IMR-90 (cell line): ENCODE measurements around the gene MFSD12. TPM values are rescaled to one million over a fixed set of nuclear protein-coding genes. Genes with fewer than 3 reads are reported as not detected.

Experiments
- ATAC-seq: fragments of 200-7000 bp; cut with Tn5 transposase; 2 replicates; pipeline ENCODE4 v1.9.1; 2020; ENCODE audit warnings: low read depth, mild to moderate bottlenecking, moderate library complexity
- BruUV-seq: library from RNA; stranded (reverse); fragments of 400-500 nt; replicated peaks from 2 replicates; lab custom pipeline; 2021; lab: Mats Ljungman, UMichigan
- CTCF ChIA-PET: fragments of 300-600 bp; formaldehyde crosslinking; extraction: SDS; loops from one replicate; lab custom pipeline; 2021; ENCODE audit warnings: antibody characterized with exemption; lab: Yijun Ruan, JAX
- POLR2A ChIA-PET: fragments of 300-600 bp; sonication (Branson Sonifier 250); formaldehyde crosslinking; loops from one replicate; lab custom pipeline; 2022; ENCODE audit warnings: antibody characterized with exemption; ENCODE audit not compliant: unreplicated experiment; lab: Charles Lee
- DNase-seq: peaks from one replicate; pipeline ENCODE4 v3.0.0; 2013
- H2AFZ ChIP-seq: replicated peaks from 2 replicates; pipeline ENCODE3; 2013; ENCODE audit warnings: low read length, mild to moderate bottlenecking; ENCODE audit not compliant: poor library complexity
- H2AK5ac ChIP-seq: 2 replicates; pipeline ENCODE4 v1.6.1; 2013; ENCODE audit warnings: low read depth, low read length, inconsistent platforms
- H2AK9ac ChIP-seq: replicated peaks from 2 replicates; pipeline ENCODE3; 2013; ENCODE audit warnings: mild to moderate bottlenecking, low read depth, low read length, moderate library complexity; ENCODE audit not compliant: poor library complexity
- H2BK120ac ChIP-seq: 2 replicates; pipeline ENCODE4 v1.6.1; 2013; ENCODE audit warnings: low read depth, low read length, inconsistent platforms
- H2BK15ac ChIP-seq: 3 replicates; pipeline ENCODE4 v1.6.1; 2013; ENCODE audit warnings: low read depth, low read length, inconsistent platforms
- H2BK20ac ChIP-seq: 2 replicates; pipeline ENCODE4 v1.6.1; 2013; ENCODE audit warnings: low read depth, mild to moderate bottlenecking, inconsistent platforms, low read length, moderate library complexity
- H2BK5ac ChIP-seq: 2 replicates; pipeline ENCODE4 v1.6.1; 2013; ENCODE audit warnings: mild to moderate bottlenecking, low read depth, low read length, inconsistent platforms; ENCODE audit not compliant: poor library complexity, severe bottlenecking
- H3K14ac ChIP-seq: replicated peaks from 2 replicates; pipeline ENCODE4 v1.6.1; 2013; ENCODE audit warnings: low read depth, low read length, inconsistent platforms
- H3K18ac ChIP-seq: 2 replicates; pipeline ENCODE4 v1.6.1; 2013; ENCODE audit warnings: low read depth, low read length, control low read depth
- H3K23ac ChIP-seq: 2 replicates; pipeline ENCODE4 v1.6.1; 2013; ENCODE audit warnings: low read depth, low read length, inconsistent platforms
- H3K27ac ChIP-seq: 2 replicates; pipeline ENCODE4 v1.5.1; 2013; ENCODE audit warnings: mild to moderate bottlenecking, control low read depth, low read length; ENCODE audit not compliant: insufficient read depth
- H3K27me3 ChIP-seq: 2 replicates; pipeline ENCODE4 v1.6.1; 2013; ENCODE audit warnings: low read length; ENCODE audit not compliant: control insufficient read depth, insufficient read depth
- H3K36me3 ChIP-seq: 2 replicates; pipeline ENCODE4 v1.6.1; 2013; ENCODE audit warnings: low read length, mixed read lengths; ENCODE audit not compliant: control insufficient read depth, insufficient read depth
- H3K4ac ChIP-seq: 2 replicates; pipeline ENCODE4 v1.6.1; 2013; ENCODE audit warnings: low read depth, low read length, inconsistent platforms
- H3K4me1 ChIP-seq: 2 replicates; pipeline ENCODE4 v1.6.1; 2013; ENCODE audit warnings: low read length, mixed read lengths; ENCODE audit not compliant: control insufficient read depth, insufficient read depth
- H3K4me2 ChIP-seq: 2 replicates; pipeline ENCODE4 v1.6.1; 2013; ENCODE audit warnings: low read depth, mild to moderate bottlenecking, control low read depth, low read length, moderate library complexity
- H3K4me3 ChIP-seq: 2 replicates; pipeline ENCODE4 v1.5.1; 2013; ENCODE audit warnings: low read depth, mild to moderate bottlenecking, control low read depth, low read length, moderate library complexity; ENCODE audit not compliant: insufficient read depth
- H3K56ac ChIP-seq: 2 replicates; pipeline ENCODE4 v1.6.1; 2013; ENCODE audit warnings: low read length, inconsistent platforms; ENCODE audit not compliant: insufficient read depth; ENCODE audit errors: extremely low read depth
- H3K79me1 ChIP-seq, 2 experiments: 2 replicates each; pipeline ENCODE4 v1.6.1; 2013; ENCODE audit warnings: low read length in 2 of 2, inconsistent platforms in 1 of 2, low read depth in 1 of 2
- H3K9ac ChIP-seq: 2 replicates; pipeline ENCODE4 v1.6.1; 2013; ENCODE audit warnings: low read depth, low read length, control low read depth
- H3K9me1 ChIP-seq: 2 replicates; pipeline ENCODE4 v1.6.1; 2013; ENCODE audit warnings: low read length, inconsistent platforms; ENCODE audit not compliant: insufficient read depth
- H3K9me3 ChIP-seq: 2 replicates; pipeline ENCODE4 v1.6.1; 2013; ENCODE audit warnings: low read length; ENCODE audit not compliant: control insufficient read depth, insufficient read depth
- H4K20me1 ChIP-seq: 2 replicates; pipeline ENCODE4 v1.6.1; 2013; ENCODE audit warnings: low read length, inconsistent platforms; ENCODE audit not compliant: insufficient read depth
- H4K5ac ChIP-seq: 2 replicates; pipeline ENCODE4 v1.6.1; 2013; ENCODE audit warnings: mild to moderate bottlenecking, low read depth, low read length, control low read depth
- H4K8ac ChIP-seq, 2 experiments: 2 replicates each; pipeline ENCODE4 v1.6.1; 2013; ENCODE audit warnings: low read depth in 2 of 2, low read length in 2 of 2, control low read depth in 1 of 2, inconsistent platforms in 1 of 2
- H4K91ac ChIP-seq: 2 replicates; pipeline ENCODE4 v1.6.1; 2013; ENCODE audit warnings: low read depth, low read length, inconsistent platforms; ENCODE audit not compliant: insufficient read depth
- BHLHE40 ChIP-seq: fragments of 150-350 bp; IDR thresholded peaks from 2 replicates; pipeline ENCODE4 v1.6.1; 2016; ENCODE audit warnings: mild to moderate bottlenecking, low read depth, low read length
- CHD1 ChIP-seq: IDR thresholded peaks from 2 replicates; pipeline ENCODE4 v1.6.1; 2012; ENCODE audit warnings: low read depth, low read length, improper control_type of control experiment
- MAFK ChIP-seq: IDR thresholded peaks from 2 replicates; pipeline ENCODE4 v1.6.1; 2012; ENCODE audit warnings: low read depth, low read length, improper control_type of control experiment
- WGBS, 2 experiments: methylation state at CpG; one replicate each; pipeline versions ENCODE4 v1.1.5 to v1.1.7; 2013; ENCODE audit warnings: missing lambda C conversion rate in 2 of 2; ENCODE audit not compliant: insufficient read length in 1 of 2; ENCODE audit errors: extremely low coverage in 2 of 2; 5-methylcytosine and 5-hydroxymethylcytosine counted together
- dilution Hi-C: fragments of 300-500 bp; cut with HindIII; formaldehyde crosslinking; loops from one replicate; pipeline ENCODE4 v1.14.3; 2018; ENCODE audit warnings: low sequenced_read_pairs; ENCODE audit not compliant: unreplicated experiment
- in situ Hi-C: fragments of 300-500 bp; cut with MboI; formaldehyde crosslinking; loops from 3 replicates; pipeline ENCODE4 v1.14.3; 2019; ENCODE audit warnings: low sequenced_read_pairs, inconsistent platforms, mixed read lengths
- intact Hi-C: fragments of 100-400 bp; cut with micrococcal nuclease; formaldehyde crosslinking; loops from 2 replicates; pipeline ENCODE4 v1.10.0; 2022
- polyA plus RNA-seq, 3 experiments: library from polyadenylated mRNA; depleted of rRNA; stranded (reverse); fragments of >200 nt; gene quantifications; 2 replicates each; pipeline ENCODE4 v1.2.3, GENCODE V29; 2012; ENCODE audit warnings: low replicate concordance in 1 of 3
- total RNA-seq: library from RNA; depleted of rRNA; stranded (reverse); fragments of >200 nt; gene quantifications from 2 replicates; pipeline ENCODE4 v1.2.3, GENCODE V29; 2012

The MFSD12 gene
- total and polyA plus RNA-seq, 2 of the 4 experiments (the other 2 are of a cell fraction) = 20.4 to 77.2 TPM

GRCh38 chr19:3503036-3503572, 54.3 kb downstream of the MFSD12 start:
- Histone ChIP-seq H2AFZ (peak overlapping the region; percentile 76), H3K23ac (no peak overlapping the region), H2AK9ac (peak overlapping the region; percentile 88), H2BK120ac (no peak overlapping the region), H3K9ac (no peak overlapping the region), H3K56ac (no peak overlapping the region), H2BK15ac (no peak overlapping the region; the same call in 2 of the 3 replicates), H4K20me1 (peaks cover 9% of the 10 kb centered on the region), H2BK20ac (no peak overlapping the region), H3K18ac (no peak overlapping the region), H3K4ac (no peak overlapping the region), H4K91ac (no peak overlapping the region), H3K27ac (no peak overlapping the region), H4K5ac (no peak overlapping the region), H3K9me1 (peaks cover 9% of the 10 kb centered on the region; the same call in 1 of the 2 replicates), H3K27me3 (no peaks in the 10 kb centered on the region), H3K4me2 (no peak overlapping the region), H3K9me3 (no peaks in the 10 kb centered on the region), H3K4me1 (peaks cover 5% of the 10 kb centered on the region; the same call in 1 of the 2 replicates), H3K79me1 (peaks cover 8 to 44% of the 10 kb centered on the region in 2 experiments; a peak in 3 of 4 replicates), H3K4me3 (no peak overlapping the region), H3K14ac (no peak overlapping the region), H4K8ac (0 out of 4 replicates have a peak overlapping the region, but pooled peaks of 1 of the 2 experiments have one; percentile 28), H3K36me3 (no peaks in the 10 kb centered on the region), H2AK5ac (peak overlapping the region; percentile 50; the same call in 1 of the 2 replicates), H2BK5ac (no peak overlapping the region)
- CTCF ChIA-PET = no interaction called here
- dilution Hi-C loops (no loop called here), in situ Hi-C loops (no loop called here), intact Hi-C loops (no loop called here)
- BruUV-seq = no TSS peak
- TF ChIP-seq BHLHE40 = no peak
- peak; percentile 44; the same call in 1 of the 2 replicates for TF ChIP-seq MAFK
- TF ChIP-seq CHD1 = no peak
- 78% methylated on average over 4 of the region's 13 CpGs; no CpG with 5 or more reads in 1 of the 2 experiments for WGBS, 2 experiments
- ATAC-seq (no peak), DNase-seq (peak; percentile 78)
- POLR2A ChIA-PET = no interaction called here
